H1 (cell line): ENCODE results near the gene FRRS1. TPM values are rescaled to one million over a fixed set of nuclear protein-coding genes. Genes with fewer than 3 reads are reported as not detected.

Source experiments
- ASH2L ChIP-seq: fragments of 200-600, 300-600 bp; sonication (generic); IDR thresholded peaks from one replicate; pipeline ENCODE4 v1.7.1; 2017; ENCODE audit warnings: low read length
- BACH1 ChIP-seq: IDR thresholded peaks from 2 replicates; pipeline ENCODE4 v1.6.1; 2012; ENCODE audit warnings: low read length, improper control_type of control experiment
- CBX5 ChIP-seq: fragments of 300-800, 300-1000 bp; sonication (generic); IDR thresholded peaks from 2 replicates; pipeline ENCODE4 v1.7.1; 2016; ENCODE audit warnings: antibody characterized with exemption, low read length, low read depth
- GABPA ChIP-seq: IDR thresholded peaks from 2 replicates; pipeline ENCODE4 v1.6.1; 2011; ENCODE audit warnings: mild to moderate bottlenecking, low read length, moderate library complexity, borderline replicate concordance; ENCODE audit not compliant: insufficient read depth
- polyA plus RNA-seq, 7 experiments: library from polyadenylated mRNA; depleted of rRNA in 3 of 7; stranded (reverse) in 5 of 7; unstranded in 2 of 7; fragments of >200 nt in 5 of 7; fragments of 200-250 nt in 2 of 7; gene quantifications; 1 replicate in 5 of 7; 2 replicates in 1 of 7; 4 replicates in 1 of 7; pipeline versions ENCODE4 v1.2.1 to v1.2.3, GENCODE V29; 2011 to 2013; ENCODE audit warnings: missing spikeins in 2 of 7, mixed read lengths in 2 of 7
- total RNA-seq: library from RNA; stranded (reverse); fragmentation: NEBNext Ultra II Directional; extraction: Animal tissue kit (Norgen Biotek cat#: 25700); gene quantifications from 2 replicates; pipeline ENCODE4 v1.2.1, GENCODE V29; 2021

Gene FRRS1
- total and polyA plus RNA-seq, 2 of the 8 experiments (the other 6 are each of a cell fraction or from before 2014, with no cell fraction given): 3.5 to 6.5 TPM

DNA sequence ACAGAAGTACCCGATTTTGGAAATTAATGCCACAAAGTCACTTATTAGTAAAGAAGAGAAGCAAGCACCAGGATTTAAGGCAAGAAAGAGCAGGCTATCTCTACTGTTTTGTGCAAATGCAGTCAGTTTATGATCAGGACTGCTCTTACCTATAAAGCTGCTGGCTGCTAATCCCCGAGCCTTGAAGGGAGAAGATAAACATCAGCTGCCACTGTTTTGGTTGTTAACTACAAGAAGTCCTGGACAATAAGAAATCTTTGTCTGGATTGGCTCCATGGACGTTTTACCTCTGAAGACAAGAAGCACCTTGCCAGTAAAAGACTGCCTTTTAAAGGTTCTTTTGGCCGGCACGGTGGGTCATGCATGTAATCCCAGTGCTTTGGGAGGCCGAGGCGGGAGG, 21.4 kb downstream of the FRRS1 start (continued):
- TF ChIP-seq BACH1 (no peak), GABPA (no peak), ASH2L (no peak), CBX5 (no peak)
